ENCODE measurements around the gene RPE.

The RPE gene

DNA sequence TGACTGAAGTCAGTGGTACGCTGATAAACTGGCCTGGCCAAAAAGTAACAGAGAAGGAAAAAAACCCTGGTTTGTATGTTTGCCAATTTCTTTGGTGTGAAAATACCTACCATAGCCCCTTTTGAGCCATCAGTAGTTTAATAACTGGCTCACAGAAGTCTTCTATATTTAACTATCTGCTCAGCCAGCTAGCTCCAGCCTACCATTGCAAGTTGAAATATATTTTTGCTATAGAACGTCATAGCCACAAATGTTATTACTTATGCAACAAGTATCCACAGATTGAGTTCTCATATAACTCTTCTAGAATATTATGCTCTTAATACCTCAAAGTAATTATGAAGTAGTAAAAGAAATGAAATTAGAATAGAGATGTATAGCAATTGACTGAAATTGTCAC lies 25.2 kb downstream of the RPE start:
- Mint-ChIP-seq H3K36me3 (ENCODE audit: low read depth) (peaks cover 48% of the 10 kb centered on the region), H3K4me3 (no peak overlapping the region), H3K27me3 (ENCODE audit: low read depth) (no peaks in the 10 kb centered on the region), H3K4me1 (no peaks in the 10 kb centered on the region), H3K27ac (peak overlapping the region in 1 of 3 experiments; percentile 2), H3K9me3 (no peaks in the 10 kb centered on the region)
- TF ChIP-seq, protein P1, sequence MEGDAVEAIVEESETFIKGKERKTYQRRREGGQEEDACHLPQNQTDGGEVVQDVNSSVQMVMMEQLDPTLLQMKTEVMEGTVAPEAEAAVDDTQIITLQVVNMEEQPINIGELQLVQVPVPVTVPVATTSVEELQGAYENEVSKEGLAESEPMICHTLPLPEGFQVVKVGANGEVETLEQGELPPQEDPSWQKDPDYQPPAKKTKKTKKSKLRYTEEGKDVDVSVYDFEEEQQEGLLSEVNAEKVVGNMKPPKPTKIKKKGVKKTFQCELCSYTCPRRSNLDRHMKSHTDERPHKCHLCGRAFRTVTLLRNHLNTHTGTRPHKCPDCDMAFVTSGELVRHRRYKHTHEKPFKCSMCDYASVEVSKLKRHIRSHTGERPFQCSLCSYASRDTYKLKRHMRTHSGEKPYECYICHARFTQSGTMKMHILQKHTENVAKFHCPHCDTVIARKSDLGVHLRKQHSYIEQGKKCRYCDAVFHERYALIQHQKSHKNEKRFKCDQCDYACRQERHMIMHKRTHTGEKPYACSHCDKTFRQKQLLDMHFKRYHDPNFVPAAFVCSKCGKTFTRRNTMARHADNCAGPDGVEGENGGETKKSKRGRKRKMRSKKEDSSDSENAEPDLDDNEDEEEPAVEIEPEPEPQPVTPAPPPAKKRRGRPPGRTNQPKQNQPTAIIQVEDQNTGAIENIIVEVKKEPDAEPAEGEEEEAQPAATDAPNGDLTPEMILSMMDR (IDR thresholded peaks at IDR 0.05; ENCODE audit: unreplicated experiment in 3 of 3) = no peak

- TF ChIP-seq, protein P1 (IDR thresholded peaks at IDR 0.05; ENCODE audit: unreplicated experiment in 3 of 3) = no peak
- H3K4me3 Mint-ChIP-seq = no peak overlapping the region
- H3K36me3 Mint-ChIP-seq (ENCODE audit: low read depth) = peaks cover 47% of the 10 kb centered on the region
- H3K27ac Mint-ChIP-seq = peak overlapping the region in 2 of 3 experiments; percentile 2 to 22
- H3K9me3 Mint-ChIP-seq = no peaks in the 10 kb centered on the region
- no peaks in the 10 kb centered on the region for H3K4me1 Mint-ChIP-seq
- H3K27me3 Mint-ChIP-seq (ENCODE audit: low read depth) = no peaks in the 10 kb centered on the region
Observed at GRCh38 chr2:210028178-210028577, 25.7 kb downstream of the RPE start.

GRCh38 chr2:210034087-210034683 lies 31.7 kb downstream of the RPE start:
- Mint-ChIP-seq H3K4me1 (no peaks in the 10 kb centered on the region), H3K36me3 (ENCODE audit: low read depth) (peaks cover 31% of the 10 kb centered on the region)
- TF ChIP-seq, protein P1 (IDR thresholded peaks at IDR 0.05; ENCODE audit: unreplicated experiment in 3 of 3) = no peak

DNA sequence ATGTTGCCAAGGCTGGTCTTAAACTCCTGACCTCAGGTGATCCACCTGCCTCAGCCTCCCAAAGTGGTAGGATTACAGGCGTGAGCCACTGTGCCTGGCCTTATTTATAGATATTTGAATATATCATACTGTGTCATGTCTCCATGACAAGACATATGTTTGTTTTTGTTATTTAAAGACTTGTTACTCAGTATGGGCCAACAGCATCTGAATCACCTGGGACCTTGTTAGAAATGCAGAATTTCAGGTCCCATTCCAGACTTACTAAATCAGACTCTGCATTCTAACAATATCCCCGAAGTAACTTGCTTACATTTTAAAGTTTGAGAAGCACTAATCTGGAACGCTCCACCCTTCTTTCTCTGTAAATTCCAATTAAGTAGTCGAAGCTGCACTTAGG lies 33.2 kb downstream of the RPE start:
- Mint-ChIP-seq H3K4me3 (no peak overlapping the region), H3K9me3 (no peaks in the 10 kb centered on the region), H3K27me3 (ENCODE audit: low read depth) (no peaks in the 10 kb centered on the region), H3K36me3 (ENCODE audit: low read depth) (peaks cover 31% of the 10 kb centered on the region), H3K27ac (no peak overlapping the region), H3K4me1 (no peaks in the 10 kb centered on the region)
- TF ChIP-seq, protein P1 (IDR thresholded peaks at IDR 0.05; ENCODE audit: unreplicated experiment in 3 of 3) = no peak

More at GRCh38 chr2:210034087-210034683, 31.7 kb downstream of the RPE start:
- no peaks in the 10 kb centered on the region for H3K27me3 Mint-ChIP-seq (ENCODE audit: low read depth)
- no peak overlapping the region for H3K27ac Mint-ChIP-seq
- H3K9me3 Mint-ChIP-seq = no peaks in the 10 kb centered on the region
- H3K4me3 Mint-ChIP-seq = no peak overlapping the region

GRCh38 chr2:210038078-210038477 lies 35.6 kb downstream of the RPE start:
- H3K4me3 Mint-ChIP-seq = no peak overlapping the region
- peaks cover 31% of the 10 kb centered on the region for H3K36me3 Mint-ChIP-seq (ENCODE audit: low read depth)
- no peaks in the 10 kb centered on the region for H3K9me3 Mint-ChIP-seq
- TF ChIP-seq, protein P1 (IDR thresholded peaks at IDR 0.05; ENCODE audit: unreplicated experiment in 3 of 3) = no peak
- H3K4me1 Mint-ChIP-seq = no peaks in the 10 kb centered on the region
- no peak overlapping the region for H3K27ac Mint-ChIP-seq
- no peaks in the 10 kb centered on the region for H3K27me3 Mint-ChIP-seq (ENCODE audit: low read depth)

- Mint-ChIP-seq H3K4me1 (peaks cover 7% of the 10 kb centered on the region), H3K27me3 (ENCODE audit: low read depth) (no peaks in the 10 kb centered on the region), H3K9me3 (peaks cover 9% of the 10 kb centered on the region), H3K27ac (no peak overlapping the region), H3K4me3 (no peak overlapping the region), H3K36me3 (ENCODE audit: low read depth) (peaks cover 52% of the 10 kb centered on the region)
- TF ChIP-seq, protein P1 (IDR thresholded peaks at IDR 0.05; ENCODE audit: unreplicated experiment in 3 of 3) = no peak
Observed at GRCh38 chr2:210046851-210047500, 44.5 kb downstream of the RPE start.

Measured in nephron (organoid).